ENCODE results near the gene HARBI1. TPM values are rescaled to one million over a fixed set of nuclear protein-coding genes. Genes with fewer than 3 reads are reported as not detected.

HARBI1 gene
- total RNA-seq, 1 donor from 2014 or later: 4.5 TPM

- Mint-ChIP-seq H3K9me3 (no peaks in the 10 kb centered on the region), H3K4me1 (ENCODE audit: low read depth) (peaks cover 10% of the 10 kb centered on the region), H3K4me3 (no peak overlapping the region), H3K27ac (no peak overlapping the region), H3K36me3 (ENCODE audit: low read depth) (peaks cover 27% of the 10 kb centered on the region), H3K27me3 (ENCODE audit: insufficient read depth) (no peaks in the 10 kb centered on the region)
- DNase-seq (ENCODE audit: low spot score): no peak
- intact Hi-C loops (cut with micrococcal nuclease): no loop called here
These were observed 34.4 kb downstream of the HARBI1 start for GRCh38 chr11:46582588-46582987.

GRCh38 chr11:46577058-46577457 is 40.0 kb downstream of the HARBI1 start:
- Mint-ChIP-seq H3K4me3 (no peak overlapping the region), H3K4me1 (ENCODE audit: low read depth) (peaks cover 19% of the 10 kb centered on the region), H3K9me3 (peaks cover 3% of the 10 kb centered on the region), H3K27me3 (ENCODE audit: insufficient read depth) (no peaks in the 10 kb centered on the region), H3K36me3 (ENCODE audit: low read depth) (peaks cover 24% of the 10 kb centered on the region), H3K27ac (no peak overlapping the region)
- intact Hi-C loops (cut with micrococcal nuclease): no loop called here
- no peak for DNase-seq (ENCODE audit: low spot score)

- H3K9me3 Mint-ChIP-seq: peaks cover 3% of the 10 kb centered on the region
- intact Hi-C loops (cut with micrococcal nuclease): no loop called here
- peaks cover 20% of the 10 kb centered on the region for H3K4me1 Mint-ChIP-seq (ENCODE audit: low read depth)
- no peak overlapping the region for H3K4me3 Mint-ChIP-seq
- H3K36me3 Mint-ChIP-seq (ENCODE audit: low read depth): peaks cover 15% of the 10 kb centered on the region
- no peak for DNase-seq (ENCODE audit: low spot score)
- no peaks in the 10 kb centered on the region for H3K27me3 Mint-ChIP-seq (ENCODE audit: insufficient read depth)
- H3K27ac Mint-ChIP-seq: no peak overlapping the region
These were observed 42.4 kb downstream of the HARBI1 start for GRCh38 chr11:46574656-46575055.

GRCh38 chr11:46570790-46571398 is 46.1 kb downstream of the HARBI1 start:
- intact Hi-C loops (cut with micrococcal nuclease): no loop called here
- Mint-ChIP-seq H3K4me1 (ENCODE audit: low read depth) (peaks cover 20% of the 10 kb centered on the region), H3K4me3 (no peak overlapping the region), H3K36me3 (ENCODE audit: low read depth) (peaks cover 6% of the 10 kb centered on the region), H3K27me3 (ENCODE audit: insufficient read depth) (no peaks in the 10 kb centered on the region), H3K9me3 (no peaks in the 10 kb centered on the region), H3K27ac (no peak overlapping the region)
- DNase-seq (ENCODE audit: low spot score): no peak

GRCh38 chr11:46565232-46565840 is 51.7 kb downstream of the HARBI1 start:
- H3K4me1 Mint-ChIP-seq (ENCODE audit: low read depth): peaks cover 30% of the 10 kb centered on the region
- no peaks in the 10 kb centered on the region for H3K9me3 Mint-ChIP-seq
- H3K27ac Mint-ChIP-seq: no peak overlapping the region
- H3K4me3 Mint-ChIP-seq: no peak overlapping the region
- DNase-seq (ENCODE audit: low spot score): no peak
- intact Hi-C loops (cut with micrococcal nuclease): no loop called here
- peaks cover 1% of the 10 kb centered on the region for H3K36me3 Mint-ChIP-seq (ENCODE audit: low read depth)
- no peaks in the 10 kb centered on the region for H3K27me3 Mint-ChIP-seq (ENCODE audit: insufficient read depth)

GRCh38 chr11:46564459-46564858 is 52.6 kb downstream of the HARBI1 start:
- H3K36me3 Mint-ChIP-seq (ENCODE audit: low read depth): peaks cover 1% of the 10 kb centered on the region

GRCh38 chr11:46562527-46562926 is 54.5 kb downstream of the HARBI1 start:
- Mint-ChIP-seq H3K27ac (no peak overlapping the region), H3K9me3 (no peaks in the 10 kb centered on the region), H3K36me3 (ENCODE audit: low read depth) (peaks cover 3% of the 10 kb centered on the region), H3K27me3 (ENCODE audit: insufficient read depth) (no peaks in the 10 kb centered on the region), H3K4me1 (ENCODE audit: low read depth) (peaks cover 47% of the 10 kb centered on the region), H3K4me3 (no peak overlapping the region)
- DNase-seq (ENCODE audit: low spot score): no peak
- intact Hi-C loops (cut with micrococcal nuclease): no loop called here

More at GRCh38 chr11:46564459-46564858, 52.6 kb downstream of the HARBI1 start:
- no peaks in the 10 kb centered on the region for H3K27me3 Mint-ChIP-seq (ENCODE audit: insufficient read depth)
- no peak for DNase-seq (ENCODE audit: low spot score)
- no peaks in the 10 kb centered on the region for H3K9me3 Mint-ChIP-seq
- H3K4me1 Mint-ChIP-seq (ENCODE audit: low read depth): peaks cover 37% of the 10 kb centered on the region
- intact Hi-C loops (cut with micrococcal nuclease): no loop called here
- H3K27ac Mint-ChIP-seq: no peak overlapping the region
- no peak overlapping the region for H3K4me3 Mint-ChIP-seq

- intact Hi-C loops (cut with micrococcal nuclease): loop anchor here (2.0 kb wide), 1 partner anchor 34 kb away; the partner anchor contains the start of gene AMBRA1
- peak; percentile 16 for DNase-seq (ENCODE audit: low spot score)
- peaks cover 3% of the 10 kb centered on the region for H3K36me3 Mint-ChIP-seq (ENCODE audit: low read depth)
- peak overlapping the region; percentile 76 for H3K27ac Mint-ChIP-seq
- H3K9me3 Mint-ChIP-seq: no peaks in the 10 kb centered on the region
- peak overlapping the region; percentile 85 for H3K4me3 Mint-ChIP-seq
- no peaks in the 10 kb centered on the region for H3K27me3 Mint-ChIP-seq (ENCODE audit: insufficient read depth)
- H3K4me1 Mint-ChIP-seq (ENCODE audit: low read depth): peaks cover 59% of the 10 kb centered on the region
These were observed 56.6 kb downstream of the HARBI1 start for GRCh38 chr11:46560300-46560991.

GRCh38 chr11:46559815-46560214 is 57.2 kb downstream of the HARBI1 start:
- no peak for DNase-seq (ENCODE audit: low spot score)
- Mint-ChIP-seq H3K4me3 (peak overlapping the region; percentile 85), H3K4me1 (ENCODE audit: low read depth) (peaks cover 65% of the 10 kb centered on the region), H3K27me3 (ENCODE audit: insufficient read depth) (no peaks in the 10 kb centered on the region), H3K27ac (peak overlapping the region; percentile 9), H3K9me3 (no peaks in the 10 kb centered on the region), H3K36me3 (ENCODE audit: low read depth) (peaks cover 3% of the 10 kb centered on the region)
- intact Hi-C loops (cut with micrococcal nuclease): loop anchor here (2.0 kb wide), 1 partner anchor 35 kb away; the partner anchor contains the start of gene AMBRA1

GRCh38 chr11:46557684-46558151 is 59.3 kb downstream of the HARBI1 start:
- Mint-ChIP-seq H3K27me3 (ENCODE audit: insufficient read depth) (no peaks in the 10 kb centered on the region), H3K4me1 (ENCODE audit: low read depth) (peaks cover 73% of the 10 kb centered on the region), H3K9me3 (no peaks in the 10 kb centered on the region), H3K4me3 (no peak overlapping the region), H3K27ac (no peak overlapping the region), H3K36me3 (ENCODE audit: low read depth) (peaks cover 12% of the 10 kb centered on the region)
- DNase-seq (ENCODE audit: low spot score): no peak
- intact Hi-C loops (cut with micrococcal nuclease): no loop called here

GRCh38 chr11:46555267-46556054 is 61.6 kb downstream of the HARBI1 start:
- peaks cover 54% of the 10 kb centered on the region for H3K4me1 Mint-ChIP-seq (ENCODE audit: low read depth)
- peak overlapping the region; percentile 72 for H3K27ac Mint-ChIP-seq
- intact Hi-C loops (cut with micrococcal nuclease): loop anchor here (1.0 to 2.0 kb wide), 2 partner anchors 39 to 61 kb away; partner anchors contain the start of genes AMBRA1, ATG13 and HARBI1
- DNase-seq (ENCODE audit: low spot score): peak; percentile 19
- peaks cover 11% of the 10 kb centered on the region for H3K36me3 Mint-ChIP-seq (ENCODE audit: low read depth)
- H3K27me3 Mint-ChIP-seq (ENCODE audit: insufficient read depth): no peaks in the 10 kb centered on the region
- no peaks in the 10 kb centered on the region for H3K9me3 Mint-ChIP-seq
- peak overlapping the region; percentile 28 for H3K4me3 Mint-ChIP-seq

Measured in activated T-helper 1 cell treated with anti-CD3 and anti-CD28 coated beads, Interleukin-12 subunit alpha, Interleukin-12 subunit beta, Interleukin-2, Interleukin-4 antibody, amounts not matched to agents 30 ng/mL and 10 ng/mL and 1 ng/mL, durations not matched to agents 14 hours and 24 hours and 36 hours (primary cell).